ENCODE data around the gene TMEM106B. TPM values are rescaled to one million over a fixed set of nuclear protein-coding genes. Genes with fewer than 3 reads are reported as not detected.

The TMEM106B gene
- total RNA-seq, 1 experiment from 2014 or later, result 89.0 TPM

DNA sequence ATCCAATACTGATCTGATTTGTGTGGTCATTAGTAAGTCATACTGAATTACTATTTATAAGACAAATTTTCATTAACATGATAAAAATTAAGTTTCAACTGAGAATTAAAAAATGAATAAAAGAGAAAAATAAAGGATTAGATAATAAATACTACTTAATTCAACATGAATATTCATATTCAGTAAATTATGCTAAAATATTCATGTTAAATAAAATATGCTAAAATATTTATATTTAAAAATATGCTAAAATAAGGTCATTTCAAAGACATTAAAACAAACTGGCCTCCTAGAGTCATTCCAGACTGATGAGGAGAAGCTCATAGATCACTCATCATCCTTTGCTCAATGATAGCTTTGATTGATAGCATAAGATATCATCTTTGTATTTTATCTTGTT lies 16.7 kb upstream of the TMEM106B start:
- ChIA-PET CTCF (no interaction called here), POLR2A (no interaction called here)
- Histone ChIP-seq H3K9me3 (ENCODE audit: control insufficient read depth, insufficient read depth, low read depth, low read length) (no peaks in the 10 kb centered on the region), H3K4me3 (ENCODE audit: low read depth in 2 of 2, low read length in 2 of 2) (no peak overlapping the region), H3K27ac (ENCODE audit: low read length) (no peak overlapping the region), H3K4me1 (ENCODE audit: control insufficient read depth, insufficient read depth, low read length) (peaks cover 6% of the 10 kb centered on the region; the same call in 1 of the 2 replicates), H3K27me3 (ENCODE audit: control insufficient read depth, insufficient read depth, low read length) (no peaks in the 10 kb centered on the region), H3K36me3 (ENCODE audit: control insufficient read depth, insufficient read depth, low read length) (no peaks in the 10 kb centered on the region)
- in situ Hi-C loops (cut with HindIII; ENCODE audit: low pct_unique_long_range_greater_than_20kb, low sequenced_read_pairs), result no loop called here
- DNase-seq (ENCODE audit: low read depth, low spot score) (no peak), ATAC-seq (no peak)
- no TSS peak for BruUV-seq (replicated peaks)
- TF ChIP-seq CTCF (IDR thresholded peaks at IDR 0.05) (no peak), POLR2AphosphoS5 (IDR thresholded peaks at IDR 0.05; ENCODE audit: low read depth, low read length) (no peak), REST (IDR thresholded peaks at IDR 0.05; ENCODE audit: insufficient read depth in 1 of 2, low read depth in 2 of 2, low read length in 1 of 2) (no peak), TCF7L2 (IDR thresholded peaks at IDR 0.05; ENCODE audit: low read depth, low read length) (no peak), SIN3A (IDR thresholded peaks at IDR 0.05; ENCODE audit: borderline replicate concordance, insufficient read depth, low read depth, low read length) (no peak)
- intact Hi-C loops (cut with micrococcal nuclease; ENCODE audit: unreplicated experiment), result no loop called here

DNA sequence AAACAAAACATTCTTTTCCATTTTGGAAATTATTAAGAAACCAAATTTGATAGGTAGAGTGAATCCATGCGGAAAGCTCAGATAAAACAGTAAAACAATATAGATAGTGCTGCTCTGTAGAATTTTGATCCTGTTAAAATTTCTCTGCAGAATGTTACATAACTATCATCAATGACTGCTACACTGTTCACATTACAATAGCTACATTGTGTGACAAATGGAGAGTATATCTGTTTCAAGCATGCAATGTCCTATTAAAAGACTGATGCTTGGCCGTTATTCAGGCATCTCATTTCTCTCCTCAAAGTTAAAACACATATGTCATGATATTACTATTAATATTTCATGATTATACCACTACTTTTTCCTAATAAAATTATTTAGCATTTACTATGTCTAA lies 14.7 kb upstream of the TMEM106B start:
- in situ Hi-C loops (cut with HindIII; ENCODE audit: low pct_unique_long_range_greater_than_20kb, low sequenced_read_pairs), result no loop called here
- POLR2A ChIA-PET, result interaction anchor here (1.2 kb wide), 1 partner anchor 14 kb away, joined by 3 read pairs; no protein-coding TSS in a partner anchor

More for the DNA sequence above, 14.7 kb upstream of the TMEM106B start:
- ATAC-seq (no peak), DNase-seq (ENCODE audit: low read depth, low spot score) (no peak)
- no peaks in the 10 kb centered on the region for H3K9me3 ChIP-seq (ENCODE audit: control insufficient read depth, insufficient read depth, low read depth, low read length)
- intact Hi-C loops (cut with micrococcal nuclease; ENCODE audit: unreplicated experiment), result no loop called here
- no peaks in the 10 kb centered on the region for H3K27me3 ChIP-seq (ENCODE audit: control insufficient read depth, insufficient read depth, low read length)
- CTCF ChIA-PET, result no interaction called here
- H3K4me3 ChIP-seq (ENCODE audit: low read depth in 2 of 2, low read length in 2 of 2), result no peak overlapping the region
- no peak overlapping the region for H3K27ac ChIP-seq (ENCODE audit: low read length)
- no peak for TF ChIP-seq POLR2AphosphoS5 (IDR thresholded peaks at IDR 0.05; ENCODE audit: low read depth, low read length)
- no peak for TF ChIP-seq CTCF (IDR thresholded peaks at IDR 0.05)
- TF ChIP-seq REST (IDR thresholded peaks at IDR 0.05; ENCODE audit: insufficient read depth in 1 of 2, low read depth in 2 of 2, low read length in 1 of 2), result no peak
- TF ChIP-seq TCF7L2 (IDR thresholded peaks at IDR 0.05; ENCODE audit: low read depth, low read length), result no peak
- no peak for TF ChIP-seq SIN3A (IDR thresholded peaks at IDR 0.05; ENCODE audit: borderline replicate concordance, insufficient read depth, low read depth, low read length)
- H3K36me3 ChIP-seq (ENCODE audit: control insufficient read depth, insufficient read depth, low read length), result no peaks in the 10 kb centered on the region
- no TSS peak for BruUV-seq (replicated peaks)
- H3K4me1 ChIP-seq (ENCODE audit: control insufficient read depth, insufficient read depth, low read length), result peaks cover 8% of the 10 kb centered on the region; the same call in 1 of the 2 replicates
